Neural progenitor cell (in vitro differentiated cells): ENCODE results near the gene CNTN5.

Source experiments
- CTCF ChIP-seq: fragments of 200-600 bp; sonication (generic); IDR thresholded peaks from 2 replicates; pipeline ENCODE4 v1.5.1; 2017; ENCODE audit warnings: antibody characterized with exemption, mild to moderate bottlenecking
- EZH2phosphoT487 ChIP-seq: fragments of 200-600 bp; sonication (generic); IDR thresholded peaks from 2 replicates; pipeline ENCODE4 v1.6.1; 2017; ENCODE audit warnings: antibody characterized with exemption

GRCh38 chr11:99316776-99317520 lies 296.2 kb downstream of the CNTN5 start:
- TF ChIP-seq CTCF (no peak), EZH2phosphoT487 (no peak)
